OCI-LY3 (cell line): ENCODE results near the gene DUSP6.

ENCODE experiments used
- H2AFZ ChIP-seq: fragments of 200-600, 300-600 bp; shearing (Covaris generic); 2 replicates; pipeline ENCODE4 v1.6.0; 2014; ENCODE audit warnings: antibody characterized with exemption, low read depth, low read length
- H3K27ac ChIP-seq: fragments of 200-600, 300-600 bp; sonication (generic); 2 replicates; pipeline ENCODE4 v1.5.1; 2014; ENCODE audit warnings: mild to moderate bottlenecking, low read length, moderate library complexity, mixed read lengths
- H3K27me3 ChIP-seq: fragments of 200-600, 300-600 bp; sonication (generic); 2 replicates; pipeline ENCODE4 v1.6.1; 2014; ENCODE audit warnings: low read depth, low read length, mixed read lengths
- H3K36me3 ChIP-seq: fragments of 200-600, 300-600 bp; sonication (generic); replicated peaks from 2 replicates; pipeline ENCODE3; 2014; ENCODE audit warnings: low read depth, low read length, mixed read lengths
- H3K4me1 ChIP-seq: fragments of 300-600, 200-600 bp; sonication (generic); 2 replicates; pipeline ENCODE4 v1.6.1; 2014; ENCODE audit warnings: low read length, mixed read lengths
- H3K4me2 ChIP-seq: fragments of 200-600, 300-600 bp; sonication (generic); 2 replicates; pipeline ENCODE4 v1.6.1; 2014; ENCODE audit warnings: low read length, mixed read lengths
- H3K4me3 ChIP-seq: fragments of 300-600, 200-600 bp; sonication (generic); 2 replicates; pipeline ENCODE4 v1.5.1; 2014; ENCODE audit warnings: antibody characterized with exemption, mild to moderate bottlenecking, low read length, moderate library complexity
- H3K79me2 ChIP-seq: fragments of 300-600, 200-600 bp; shearing (Covaris generic); 2 replicates; pipeline ENCODE4 v1.6.1; 2014; ENCODE audit warnings: mild to moderate bottlenecking, low read length, mixed read lengths
- H3K9ac ChIP-seq: fragments of 300-600, 200-600 bp; shearing (Covaris generic); 2 replicates; pipeline ENCODE4 v1.6.0; 2014; ENCODE audit warnings: mild to moderate bottlenecking, low read length, moderate library complexity
- H3K9me3 ChIP-seq: fragments of 200-600, 300-600 bp; shearing (Covaris generic); 2 replicates; pipeline ENCODE4 v1.6.1; 2014; ENCODE audit warnings: low read length, mixed read lengths; ENCODE audit not compliant: insufficient read depth
- H4K20me1 ChIP-seq: fragments of 200-600, 300-600 bp; sonication (generic); 2 replicates; pipeline ENCODE4 v1.6.1; 2016; ENCODE audit warnings: low read length, mixed read lengths; ENCODE audit not compliant: insufficient read depth
- CTCF ChIP-seq: fragments of 200-600, 300-600 bp; sonication (generic); IDR thresholded peaks from 2 replicates; pipeline ENCODE4 v1.5.1; 2014; ENCODE audit warnings: antibody characterized with exemption, low read length, low read depth
- EZH2phosphoT487 ChIP-seq: fragments of 200-600 bp; shearing (Covaris generic); IDR thresholded peaks from 2 replicates; pipeline ENCODE4 v1.6.1; 2018; ENCODE audit warnings: antibody characterized with exemption, mixed run types, low read depth

The DUSP6 gene

GRCh38 chr12:89363084-89363483 is 10.8 kb upstream of the DUSP6 start:
- Histone ChIP-seq H3K79me2 (no peaks in the 10 kb centered on the region), H3K4me2 (no peak overlapping the region), H3K4me1 (no peaks in the 10 kb centered on the region), H3K27ac (no peak overlapping the region), H2AFZ (no peak overlapping the region), H3K4me3 (no peak overlapping the region), H4K20me1 (no peaks in the 10 kb centered on the region), H3K36me3 (no peaks in the 10 kb centered on the region), H3K9me3 (no peaks in the 10 kb centered on the region), H3K27me3 (peaks cover 5% of the 10 kb centered on the region; the same call in 1 of the 2 replicates), H3K9ac (no peak overlapping the region)
- TF ChIP-seq CTCF = no peak
- no peak for TF ChIP-seq EZH2phosphoT487

GRCh38 chr12:89359615-89360014 is 7.3 kb upstream of the DUSP6 start:
- H3K4me3 ChIP-seq = no peak overlapping the region
- no peak overlapping the region for H3K27ac ChIP-seq
- H3K79me2 ChIP-seq = no peaks in the 10 kb centered on the region
- no peak overlapping the region for H3K4me2 ChIP-seq
- H3K27me3 ChIP-seq = peaks cover 14% of the 10 kb centered on the region
- H3K9ac ChIP-seq = no peak overlapping the region
- no peaks in the 10 kb centered on the region for H3K36me3 ChIP-seq
- peaks cover 5% of the 10 kb centered on the region; the same call in 1 of the 2 replicates for H3K4me1 ChIP-seq
- no peak overlapping the region for H2AFZ ChIP-seq
- TF ChIP-seq EZH2phosphoT487 (no peak), CTCF (no peak)
- no peaks in the 10 kb centered on the region for H4K20me1 ChIP-seq
- H3K9me3 ChIP-seq = no peaks in the 10 kb centered on the region

GRCh38 chr12:89358805-89359204 is 6.5 kb upstream of the DUSP6 start:
- H3K27me3 ChIP-seq = peaks cover 16% of the 10 kb centered on the region
- no peaks in the 10 kb centered on the region for H3K9me3 ChIP-seq
- no peak overlapping the region for H3K4me2 ChIP-seq
- no peaks in the 10 kb centered on the region for H3K36me3 ChIP-seq
- no peak overlapping the region for H3K4me3 ChIP-seq
- TF ChIP-seq CTCF (no peak), EZH2phosphoT487 (no peak)
- no peaks in the 10 kb centered on the region for H3K79me2 ChIP-seq
- H3K4me1 ChIP-seq = peaks cover 5% of the 10 kb centered on the region; the same call in 1 of the 2 replicates
- no peak overlapping the region for H3K9ac ChIP-seq
- no peaks in the 10 kb centered on the region for H4K20me1 ChIP-seq
- H3K27ac ChIP-seq = no peak overlapping the region
- H2AFZ ChIP-seq = no peak overlapping the region

GRCh38 chr12:89357297-89357730 is 5.0 kb upstream of the DUSP6 start:
- no peak for TF ChIP-seq EZH2phosphoT487
- no peak for TF ChIP-seq CTCF
- Histone ChIP-seq H3K36me3 (no peaks in the 10 kb centered on the region), H3K9ac (no peak overlapping the region), H3K4me1 (peaks cover 5% of the 10 kb centered on the region; the same call in 1 of the 2 replicates), H3K27ac (no peak overlapping the region), H4K20me1 (no peaks in the 10 kb centered on the region), H3K4me2 (no peak overlapping the region), H3K27me3 (peaks cover 16% of the 10 kb centered on the region), H2AFZ (no peak overlapping the region), H3K4me3 (no peak overlapping the region), H3K9me3 (no peaks in the 10 kb centered on the region), H3K79me2 (no peaks in the 10 kb centered on the region)
